Mesendoderm (in vitro differentiated cells): ENCODE data around the gene AFF1.
"Not testable (repeated sequence)": the region's sequence is repeated elsewhere in the genome, so short reads cannot be mapped to it uniquely, and the experiment has no call there.

Source experiments
- DNase-seq: peaks from one replicate; pipeline ENCODE4 v3.0.0; 2013
- H2AK5ac ChIP-seq: 2 replicates; pipeline ENCODE4 v1.6.1; 2013; ENCODE audit warnings: low read length, inconsistent platforms
- H2BK120ac ChIP-seq: 2 replicates; pipeline ENCODE4 v1.6.1; 2013; ENCODE audit warnings: low read depth, mild to moderate bottlenecking, low read length, moderate library complexity, mixed read lengths
- H2BK15ac ChIP-seq: replicated peaks from 2 replicates; pipeline ENCODE4 v1.6.1; 2013; ENCODE audit warnings: low read depth, mild to moderate bottlenecking, moderate library complexity
- H2BK5ac ChIP-seq: 2 replicates; pipeline ENCODE4 v1.6.1; 2013; ENCODE audit warnings: low read length, inconsistent platforms
- H3K18ac ChIP-seq: 2 replicates; pipeline ENCODE4 v1.6.1; 2013; ENCODE audit warnings: mild to moderate bottlenecking, low read length, mixed read lengths
- H3K23ac ChIP-seq: one replicate; pipeline ENCODE4 v1.6.1; 2013; ENCODE audit warnings: low read length
- H3K27ac ChIP-seq: 2 replicates; pipeline ENCODE4 v1.5.1; 2013; ENCODE audit warnings: low read depth, mild to moderate bottlenecking, inconsistent platforms, low read length, moderate library complexity
- H3K27me3 ChIP-seq: 2 replicates; pipeline ENCODE4 v1.6.1; 2013; ENCODE audit warnings: low read length, control low read depth, mild to moderate bottlenecking, inconsistent platforms; ENCODE audit not compliant: insufficient read depth, poor library complexity
- H3K36me3 ChIP-seq: 2 replicates; pipeline ENCODE4 v1.6.1; 2013; ENCODE audit warnings: low read length, inconsistent platforms; ENCODE audit not compliant: control insufficient read depth, insufficient read depth
- H3K4ac ChIP-seq: one replicate; pipeline ENCODE4 v1.6.1; 2013; ENCODE audit warnings: low read depth, mild to moderate bottlenecking, low read length, moderate library complexity
- H3K4me1 ChIP-seq: 2 replicates; pipeline ENCODE4 v1.6.1; 2013; ENCODE audit warnings: low read depth, low read length, inconsistent platforms; ENCODE audit not compliant: control insufficient read depth
- H3K4me2 ChIP-seq: 2 replicates; pipeline ENCODE4 v1.6.1; 2013; ENCODE audit warnings: low read length
- H3K4me3 ChIP-seq: 2 replicates; pipeline ENCODE4 v1.5.1; 2013; ENCODE audit warnings: mild to moderate bottlenecking, low read length
- H3K56ac ChIP-seq: one replicate; pipeline ENCODE4 v1.6.1; 2013; ENCODE audit warnings: low read length
- H3K79me1 ChIP-seq: 2 replicates; pipeline ENCODE4 v1.6.1; 2013; ENCODE audit warnings: low read length, inconsistent platforms
- H3K79me2 ChIP-seq: 2 replicates; pipeline ENCODE4 v1.6.1; 2013; ENCODE audit warnings: mild to moderate bottlenecking, low read length; ENCODE audit not compliant: control insufficient read depth, insufficient read depth
- H3K9ac ChIP-seq: 2 replicates; pipeline ENCODE4 v1.6.1; 2013; ENCODE audit warnings: low read length, inconsistent platforms
- H4K5ac ChIP-seq: one replicate; pipeline ENCODE4 v1.6.1; 2013; ENCODE audit warnings: low read length
- H4K8ac ChIP-seq: one replicate; pipeline ENCODE4 v1.6.1; 2013; ENCODE audit warnings: low read depth, mild to moderate bottlenecking, control low read depth, low read length, moderate library complexity
- WGBS: extraction: QIAGEN DNeasy Blood & Tissue Kit; methylation state at CpG from one replicate; pipeline ENCODE4 v1.1.7; 2013; ENCODE audit warnings: low lambda C conversion rate, missing lambda C conversion rate; ENCODE audit not compliant: insufficient coverage; ENCODE audit errors: extremely low coverage; 5-methylcytosine and 5-hydroxymethylcytosine counted together

AFF1 gene

DNA sequence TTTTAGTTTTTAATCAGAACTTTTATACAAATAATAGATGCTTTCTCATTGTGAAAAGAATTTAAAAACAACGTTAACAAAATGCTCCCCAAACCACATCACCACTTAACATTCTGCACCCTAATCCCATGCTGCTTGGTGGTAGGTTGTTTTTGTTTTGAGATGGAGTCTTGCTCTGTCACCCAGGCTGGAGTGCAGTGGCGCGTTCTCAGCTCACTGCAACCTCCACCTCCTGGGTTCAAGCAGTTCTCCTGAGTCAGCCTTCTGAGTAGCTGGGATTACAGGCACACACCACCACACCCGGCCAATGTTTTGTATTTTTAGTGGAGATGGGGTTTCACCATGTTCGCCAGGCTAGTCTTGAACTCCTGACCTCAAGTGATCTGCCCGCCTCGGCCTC is 102.4 kb downstream of the AFF1 start:
- Histone ChIP-seq H3K4me1 (peaks cover 42% of the 10 kb centered on the region), H3K27ac (peak overlapping the region; percentile 26), H3K56ac (peak overlapping the region; percentile 11), H3K4ac (peak overlapping the region; percentile 91), H2BK5ac (peak overlapping the region; percentile 42), H3K79me2 (peaks cover 78% of the 10 kb centered on the region)
- no CpG with 5 or more reads among the region's 7 CpGs for WGBS
- not testable (repeated sequence) for H3K27me3 ChIP-seq, H3K79me1 ChIP-seq, H3K23ac ChIP-seq, DNase-seq, H3K18ac ChIP-seq, H3K36me3 ChIP-seq, H3K9ac ChIP-seq, H3K4me2 ChIP-seq, H2BK15ac ChIP-seq, H2BK120ac ChIP-seq, H4K8ac ChIP-seq, H2AK5ac ChIP-seq, H4K5ac ChIP-seq, H3K4me3 ChIP-seq

DNA sequence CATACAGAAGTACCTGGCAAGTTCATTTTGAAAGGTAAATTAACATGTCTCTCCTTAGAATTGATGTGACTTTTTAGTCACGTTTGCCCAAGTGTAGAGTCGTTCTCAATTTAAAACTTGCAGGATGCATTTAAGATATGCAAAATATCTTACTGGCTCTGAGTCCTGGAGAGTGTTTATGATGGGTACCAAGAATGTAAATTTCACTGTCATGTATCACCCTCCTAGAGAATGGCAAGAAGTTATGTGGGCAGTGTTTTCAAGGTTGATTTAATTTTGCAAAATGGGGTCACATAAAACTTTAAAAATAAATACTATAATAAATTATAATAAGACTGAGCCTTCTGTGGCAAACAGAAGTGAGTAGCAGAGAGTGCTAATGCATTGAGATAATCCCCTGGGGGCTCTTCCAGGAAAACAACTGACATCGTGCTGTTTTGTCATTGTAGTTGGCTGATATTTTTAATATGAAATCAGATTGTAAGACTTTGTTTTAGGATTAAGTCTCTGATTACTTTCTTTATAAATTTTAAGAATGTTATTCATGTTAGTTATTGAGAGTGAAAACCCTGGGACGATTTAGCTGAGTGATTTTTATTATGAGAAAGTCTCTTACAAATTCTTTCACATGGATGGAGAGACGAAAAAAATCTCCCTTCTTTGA is 103.0 kb downstream of the AFF1 start:
- H3K79me2 ChIP-seq: peaks cover 75% of the 10 kb centered on the region

DNA sequence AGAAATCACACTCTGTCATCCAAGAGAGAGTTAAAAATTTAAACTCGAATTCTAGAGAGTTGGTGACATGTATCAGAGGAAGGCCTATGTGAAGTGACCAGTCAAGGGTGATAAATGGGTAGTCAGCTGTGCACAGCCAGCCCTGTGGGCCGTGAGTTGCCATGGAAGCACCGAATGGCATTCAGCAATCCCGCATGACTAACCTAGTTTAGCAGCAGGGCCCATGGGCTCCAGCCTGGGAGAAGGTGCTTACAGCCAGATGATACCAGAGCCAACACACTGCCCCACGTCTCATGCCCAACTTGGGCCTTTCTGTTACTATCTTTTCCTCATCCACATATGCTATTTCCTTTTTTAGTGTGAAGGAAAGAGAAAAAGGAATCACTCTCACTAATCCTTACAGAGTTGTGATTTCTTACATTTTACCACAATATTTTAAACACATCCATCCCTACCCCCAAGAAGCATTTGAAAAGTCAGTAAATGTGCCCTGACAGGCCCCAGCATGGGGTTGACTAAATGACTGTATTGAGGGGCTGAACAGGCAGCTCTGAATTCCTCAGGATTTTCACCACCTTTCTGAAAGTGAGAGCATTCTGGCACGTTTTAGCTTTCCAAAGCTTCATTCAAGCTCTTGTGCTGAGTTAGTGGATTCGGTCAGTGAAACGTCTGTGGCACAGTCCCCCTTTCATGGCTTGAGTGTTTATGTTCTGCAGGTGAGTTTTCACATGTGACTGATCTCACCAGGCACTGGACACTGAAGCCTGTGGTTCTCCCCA is 104.2 kb downstream of the AFF1 start:
- Histone ChIP-seq H3K79me1 (peaks cover 5% of the 10 kb centered on the region), H3K4ac (peak overlapping the region; percentile 43), H3K4me2 (no peak overlapping the region), H3K27ac (peak overlapping the region; percentile 16), H3K9ac (no peak overlapping the region), H4K8ac (no peak overlapping the region), H2BK5ac (peak overlapping the region; percentile 9), H2BK15ac (no peak overlapping the region), H3K4me1 (peaks cover 33% of the 10 kb centered on the region), H3K79me2 (peaks cover 71% of the 10 kb centered on the region), H3K18ac (peak overlapping the region; percentile 6), H4K5ac (no peak overlapping the region), H3K23ac (no peak overlapping the region), H3K36me3 (no peaks in the 10 kb centered on the region), H3K56ac (peak overlapping the region; percentile 66), H2AK5ac (no peak overlapping the region), H2BK120ac (no peak overlapping the region), H3K4me3 (no peak overlapping the region), H3K27me3 (no peaks in the 10 kb centered on the region)
- peak; percentile 92 for DNase-seq
- WGBS: no CpG with 5 or more reads among the region's 8 CpGs

More for the DNA sequence above, 103.0 kb downstream of the AFF1 start:
- Histone ChIP-seq H2BK5ac (no peak overlapping the region), H3K4ac (no peak overlapping the region), H3K56ac (peak overlapping the region; percentile 11), H2AK5ac (no peak overlapping the region), H3K36me3 (no peaks in the 10 kb centered on the region), H3K23ac (no peak overlapping the region), H3K27ac (peak overlapping the region; percentile 26), H3K18ac (no peak overlapping the region), H3K9ac (no peak overlapping the region), H2BK120ac (no peak overlapping the region), H4K8ac (no peak overlapping the region), H3K4me2 (no peak overlapping the region), H3K79me1 (peaks cover 2% of the 10 kb centered on the region), H2BK15ac (no peak overlapping the region), H3K27me3 (no peaks in the 10 kb centered on the region), H4K5ac (no peak overlapping the region), H3K4me3 (no peak overlapping the region), H3K4me1 (peaks cover 38% of the 10 kb centered on the region)
- no peak for DNase-seq
- WGBS: no CpG with 5 or more reads among the region's 5 CpGs

DNA sequence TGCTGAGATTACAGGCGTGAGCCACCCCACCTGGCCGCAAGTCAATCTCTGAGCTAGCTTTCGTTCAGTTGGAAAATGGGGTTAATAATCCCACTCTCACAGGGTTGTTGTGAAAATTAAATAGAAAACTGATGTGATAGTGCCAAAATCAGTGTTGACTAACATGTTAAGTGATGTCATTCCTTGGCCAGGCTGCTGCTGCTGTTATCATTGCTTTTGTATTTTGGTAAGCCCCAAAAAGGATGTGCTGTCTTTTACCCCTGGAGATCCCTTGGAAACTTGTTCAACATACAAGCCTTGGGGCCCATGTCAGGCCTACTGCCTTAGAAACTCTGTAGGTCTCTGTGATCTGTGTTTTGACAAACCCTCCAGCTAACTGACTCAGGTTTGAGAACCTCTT is 106.3 kb downstream of the AFF1 start:
- Histone ChIP-seq H3K79me2 (peaks cover 65% of the 10 kb centered on the region), H3K4me1 (peaks cover 44% of the 10 kb centered on the region), H3K4ac (no peak overlapping the region)

DNA sequence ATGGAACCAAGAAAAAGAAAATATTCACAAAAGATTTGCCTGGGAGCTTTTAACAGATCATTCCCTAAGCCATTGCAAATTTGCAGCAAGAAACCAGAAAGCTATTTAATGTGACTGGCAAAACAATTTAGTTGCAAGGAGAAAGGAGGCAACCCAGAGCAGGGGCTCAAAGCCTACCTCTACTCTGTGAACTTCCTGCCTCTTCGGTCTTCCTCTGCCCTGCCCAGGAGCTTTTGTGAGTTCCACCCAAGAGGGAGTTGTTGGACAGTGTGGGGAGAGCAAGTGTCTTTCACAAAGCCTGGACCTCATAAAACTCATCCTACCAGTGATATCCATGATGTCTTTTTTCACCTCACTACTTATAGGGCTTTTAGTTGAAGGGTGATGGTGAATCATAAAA is 107.4 kb downstream of the AFF1 start:
- H4K5ac ChIP-seq: no peak overlapping the region
- no peak overlapping the region for H4K8ac ChIP-seq
- no peaks in the 10 kb centered on the region for H3K27me3 ChIP-seq
- no CpG with 5 or more reads among the region's 1 CpG for WGBS
- no peak overlapping the region for H3K4me3 ChIP-seq
- H2BK15ac ChIP-seq: no peak overlapping the region
- H3K56ac ChIP-seq: no peak overlapping the region
- DNase-seq: no peak
- no peak overlapping the region for H3K18ac ChIP-seq
- no peak overlapping the region for H3K27ac ChIP-seq
- H3K4me1 ChIP-seq: peaks cover 36% of the 10 kb centered on the region
- H2AK5ac ChIP-seq: no peak overlapping the region
- no peak overlapping the region for H3K4me2 ChIP-seq
- peaks cover 16% of the 10 kb centered on the region for H3K79me1 ChIP-seq
- no peak overlapping the region for H3K23ac ChIP-seq
- no peak overlapping the region for H3K9ac ChIP-seq
- no peak overlapping the region for H2BK120ac ChIP-seq
- peaks cover 2% of the 10 kb centered on the region for H3K36me3 ChIP-seq
- H3K4ac ChIP-seq: no peak overlapping the region
- peaks cover 63% of the 10 kb centered on the region for H3K79me2 ChIP-seq
- H2BK5ac ChIP-seq: no peak overlapping the region

More for the DNA sequence above, 106.3 kb downstream of the AFF1 start:
- no peak overlapping the region for H3K18ac ChIP-seq
- no peak overlapping the region for H2BK15ac ChIP-seq
- H3K4me2 ChIP-seq: no peak overlapping the region
- H3K79me1 ChIP-seq: peaks cover 10% of the 10 kb centered on the region
- no peak overlapping the region for H4K5ac ChIP-seq
- H2BK120ac ChIP-seq: no peak overlapping the region
- no peak overlapping the region for H3K27ac ChIP-seq
- H3K23ac ChIP-seq: no peak overlapping the region
- H4K8ac ChIP-seq: no peak overlapping the region
- no peaks in the 10 kb centered on the region for H3K36me3 ChIP-seq
- no peak overlapping the region for H2BK5ac ChIP-seq
- H3K56ac ChIP-seq: no peak overlapping the region
- DNase-seq: no peak
- WGBS: no CpG with 5 or more reads among the region's 3 CpGs
- no peak overlapping the region for H3K4me3 ChIP-seq
- no peaks in the 10 kb centered on the region for H3K27me3 ChIP-seq
- no peak overlapping the region for H3K9ac ChIP-seq
- no peak overlapping the region for H2AK5ac ChIP-seq
